Uterus (tissue), 2 donors: ENCODE data around the gene TERF2IP.

Experiments used
- CTCF ChIP-seq, 4 experiments: fragments of 200-600 bp in 2 of 4; fragments of 450-650 bp in 2 of 4; sonication (generic) in 2 of 4; IDR thresholded peaks; one replicate each; pipeline ENCODE4 v1.5.1; 2016 to 2019; ENCODE audit warnings: antibody characterized with exemption in 4 of 4, mild to moderate bottlenecking in 2 of 4, moderate library complexity in 1 of 4
- POLR2A ChIP-seq, 2 donors: fragments of 450-650 bp; IDR thresholded peaks; one replicate each; pipeline ENCODE4 v1.6.1; 2016; ENCODE audit warnings: antibody characterized with exemption in 2 of 2, mild to moderate bottlenecking in 1 of 2, moderate library complexity in 1 of 2

GRCh38 chr16:75632857-75633256, 14.7 kb upstream of the TERF2IP start:
- TF ChIP-seq CTCF (IDR thresholded peaks at IDR 0.05) (no peak), POLR2A (IDR thresholded peaks at IDR 0.05) (no peak)
